Stimulated activated CD4-positive, alpha-beta T cell treated with anti-CD3 and anti-CD28 coated beads, Interleukin-1b, Interleukin-23, amount 100 ng/mL, for 4 hours (primary cell): ENCODE measurements around the gene NBDY.
"Not testable (repeated sequence)": the region's sequence is repeated elsewhere in the genome, so short reads cannot be mapped to it uniquely, and the experiment has no call there.

ENCODE experiments used
- DNase-seq, 2 donors: peaks; one replicate each; pipeline ENCODE4 v3.0.0-alpha.2; 2020; ENCODE audit warnings: low read depth in 2 of 2

The NBDY gene, protein sequence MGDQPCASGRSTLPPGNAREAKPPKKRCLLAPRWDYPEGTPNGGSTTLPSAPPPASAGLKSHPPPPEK

DNA sequence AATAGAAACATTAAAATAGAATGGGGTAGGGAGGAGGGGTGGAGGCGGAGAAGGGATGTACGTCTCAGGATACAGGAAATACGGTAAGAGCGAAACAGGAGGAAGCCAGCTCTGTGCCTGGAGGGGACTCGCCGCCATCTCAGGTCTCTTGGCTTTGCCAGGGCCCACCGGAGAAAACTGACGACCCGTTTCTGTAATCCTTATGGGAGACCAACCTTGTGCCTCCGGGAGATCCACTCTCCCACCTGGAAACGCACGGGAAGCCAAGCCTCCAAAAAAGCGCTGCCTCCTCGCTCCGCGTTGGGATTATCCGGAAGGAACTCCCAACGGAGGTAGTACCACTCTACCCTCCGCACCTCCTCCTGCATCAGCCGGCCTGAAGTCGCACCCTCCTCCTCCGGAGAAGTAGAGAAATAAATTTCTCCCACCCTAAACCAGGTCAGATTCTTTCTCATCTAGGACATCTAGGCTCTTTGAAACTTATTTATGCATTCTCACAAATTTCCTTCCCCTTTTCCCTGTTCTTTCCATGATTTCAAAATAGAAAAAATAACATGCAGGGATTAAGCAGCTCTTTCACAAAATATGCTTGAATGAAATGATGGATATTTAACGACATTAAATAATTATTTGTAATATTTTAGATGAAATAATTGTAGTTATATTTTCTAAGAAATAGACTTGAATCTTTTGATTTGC lies at the start of gene NBDY:
NBDY (plus strand) TSS at position 92 of the 699 bp plus-strand sequence; CDS start at position 203, 111 bp downstream.
- no peak for DNase-seq

DNA sequence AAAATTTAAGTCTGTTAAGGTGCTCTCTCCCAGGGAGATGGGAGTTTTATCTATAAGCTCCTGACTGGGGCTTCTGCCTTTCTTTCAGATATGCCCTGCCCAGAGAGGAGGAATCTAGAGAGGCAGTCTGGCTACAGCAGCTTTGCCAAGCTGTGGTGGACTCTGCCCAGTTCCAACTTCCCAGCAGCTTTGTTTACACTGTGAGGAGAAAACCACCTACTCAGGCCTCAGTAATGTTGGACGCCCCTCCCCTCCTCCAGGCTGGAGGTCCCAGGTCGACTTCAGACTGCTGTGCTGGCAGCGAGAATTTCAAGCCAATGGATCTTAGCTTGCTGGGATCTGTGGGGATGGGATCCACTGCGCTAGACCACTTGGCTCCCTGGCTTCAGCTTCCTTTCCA lies 24.5 kb upstream of the NBDY start:
- not testable (repeated sequence) for DNase-seq

DNA sequence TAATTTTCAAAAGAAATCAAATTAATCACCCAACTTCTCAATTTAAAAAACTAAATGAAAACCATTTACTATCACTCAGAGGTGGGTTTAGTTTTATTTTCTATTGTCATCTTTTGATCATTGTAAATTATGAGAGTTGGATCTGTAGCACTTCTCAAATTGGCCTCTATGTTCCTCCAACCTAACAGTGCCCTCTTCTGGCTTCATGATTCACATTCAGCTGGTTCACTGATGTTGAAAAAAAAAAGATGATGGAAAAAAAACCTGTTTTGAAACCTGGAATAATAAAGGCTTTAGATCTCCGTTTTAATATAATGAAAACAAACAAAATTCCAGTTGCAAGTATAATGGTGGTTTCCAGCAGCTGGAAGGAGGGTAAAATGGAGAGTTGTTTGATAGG lies 2.4 kb upstream of the NBDY start:
- peak in 1 of 2 donors; percentile 19 for DNase-seq

DNA sequence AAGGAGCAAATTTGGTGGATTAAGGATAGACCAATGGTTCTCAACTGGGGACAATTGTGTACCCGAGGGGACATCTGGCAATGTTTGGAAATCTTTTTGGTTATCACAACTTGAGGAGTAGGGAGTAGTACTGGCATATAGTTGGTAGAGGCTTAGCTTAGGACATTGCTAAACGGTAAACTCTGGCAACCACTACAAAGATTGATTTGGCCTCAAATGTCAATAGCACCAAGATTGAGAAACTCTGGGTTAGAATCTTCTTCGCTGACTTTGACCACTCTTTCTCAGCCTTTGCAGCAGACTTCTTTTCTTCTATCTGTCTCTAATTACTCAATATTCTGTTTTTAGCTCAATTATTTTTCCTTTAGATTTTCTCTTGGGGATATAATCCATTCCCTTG lies 1.5 kb upstream of the NBDY start:
- DNase-seq: no peak

DNA sequence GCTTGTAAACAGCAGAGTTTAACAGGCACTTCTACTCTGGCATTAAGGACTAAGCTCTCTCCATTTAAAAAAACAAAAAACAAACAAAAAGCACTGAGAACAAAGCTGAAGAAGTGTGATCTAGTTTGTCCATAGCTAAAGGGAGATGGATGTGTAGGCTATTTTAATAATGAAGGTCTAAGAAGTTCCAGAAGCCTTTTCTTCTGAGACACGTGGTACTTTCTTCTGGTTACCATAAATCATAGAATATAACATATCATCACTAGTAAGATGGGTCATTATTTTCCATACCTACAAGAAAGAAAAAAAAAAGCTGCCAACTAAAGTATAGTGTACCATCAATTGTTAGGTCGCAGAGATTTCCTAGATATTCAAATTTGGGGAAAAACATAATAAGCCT lies 722 bp upstream of the NBDY start:
- no peak for DNase-seq

DNA sequence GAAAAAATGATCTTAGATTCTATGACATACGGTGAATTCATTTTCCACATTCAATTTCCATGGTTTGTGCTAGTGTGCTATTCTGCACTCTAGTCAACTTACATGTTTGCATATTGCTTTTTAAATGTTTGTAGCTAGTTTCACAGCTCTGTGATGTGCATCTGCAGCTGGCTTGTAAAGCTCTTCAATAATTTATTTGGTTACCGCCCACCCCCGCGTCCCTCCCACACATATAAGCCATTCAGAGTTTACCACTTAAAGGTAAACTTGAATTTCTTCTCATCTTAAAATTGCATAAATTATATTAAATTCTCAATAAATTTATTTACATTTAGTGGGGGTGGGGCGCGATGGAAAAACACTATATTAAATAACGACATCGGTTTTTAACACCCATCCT lies 291 bp upstream of the NBDY start:
- peak in 1 of 2 donors; percentile 18 for DNase-seq

DNA sequence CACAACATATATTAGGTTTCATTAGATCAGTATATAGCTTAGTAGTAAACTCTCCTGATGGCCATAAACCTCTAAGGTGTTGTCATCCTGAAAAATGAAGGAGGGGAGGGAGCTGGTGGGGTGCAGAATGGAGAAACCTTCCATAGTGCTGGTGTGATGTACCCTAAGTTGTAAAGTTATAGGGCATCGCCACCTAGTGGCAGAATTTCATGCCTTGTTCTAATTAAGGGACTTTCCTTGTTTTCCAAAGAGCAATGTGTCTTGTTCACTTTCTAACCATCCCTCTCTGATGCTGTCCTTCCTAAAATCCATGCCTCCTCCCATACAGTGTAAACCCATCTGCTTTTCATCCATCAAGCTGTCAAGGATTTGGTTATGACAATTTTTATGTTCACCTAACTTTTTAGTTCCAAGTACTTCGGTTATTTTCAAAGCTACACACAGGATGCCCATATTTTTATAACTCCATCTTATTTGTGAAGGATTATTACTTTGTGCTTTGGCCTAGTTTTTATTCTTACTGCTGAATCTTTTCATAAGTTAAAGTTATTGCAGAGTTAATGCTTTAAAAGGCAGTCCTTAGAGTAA lies 4.5 kb downstream of the NBDY start:
- DNase-seq: peak in 1 of 2 donors; percentile 44

DNA sequence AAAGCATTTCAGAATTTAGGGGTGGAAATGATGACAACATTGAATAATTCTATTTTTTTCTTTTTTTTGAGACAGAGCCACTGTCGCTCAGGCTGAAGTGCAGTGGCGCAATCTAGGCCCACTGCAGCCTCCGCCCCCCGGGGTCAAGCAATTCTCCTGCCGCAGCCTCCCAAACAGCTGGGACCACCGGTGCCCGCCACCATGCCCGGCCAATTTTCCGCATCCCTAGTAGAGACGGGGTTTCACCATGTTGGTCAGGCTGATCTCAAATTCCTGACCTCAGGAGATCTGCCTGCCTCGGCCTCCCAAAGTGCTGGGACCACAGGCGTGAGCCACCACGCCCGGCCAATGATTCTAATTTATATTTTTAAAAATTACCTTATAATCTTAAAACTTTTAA lies 7.2 kb downstream of the NBDY start:
- DNase-seq: no peak

DNA sequence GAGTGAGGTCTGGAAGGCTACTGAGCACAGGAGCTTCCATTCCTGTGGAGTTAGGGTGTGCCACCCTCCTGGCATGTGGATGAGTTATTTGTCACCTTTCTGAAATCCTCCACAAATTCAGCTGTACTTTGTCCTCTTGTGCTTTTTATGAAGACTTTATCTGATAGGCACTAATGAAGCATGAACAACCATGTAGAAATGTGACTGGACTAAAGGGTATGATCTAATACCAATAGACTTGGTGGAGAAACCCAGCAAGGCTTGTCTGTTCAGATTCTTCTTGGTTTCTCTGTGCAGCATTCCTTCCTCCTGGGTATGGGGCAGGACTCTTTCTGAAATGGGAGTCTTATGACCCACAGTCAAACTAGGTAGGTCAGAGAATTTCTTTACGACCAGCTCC lies 9.6 kb downstream of the NBDY start:
- no peak for DNase-seq

DNA sequence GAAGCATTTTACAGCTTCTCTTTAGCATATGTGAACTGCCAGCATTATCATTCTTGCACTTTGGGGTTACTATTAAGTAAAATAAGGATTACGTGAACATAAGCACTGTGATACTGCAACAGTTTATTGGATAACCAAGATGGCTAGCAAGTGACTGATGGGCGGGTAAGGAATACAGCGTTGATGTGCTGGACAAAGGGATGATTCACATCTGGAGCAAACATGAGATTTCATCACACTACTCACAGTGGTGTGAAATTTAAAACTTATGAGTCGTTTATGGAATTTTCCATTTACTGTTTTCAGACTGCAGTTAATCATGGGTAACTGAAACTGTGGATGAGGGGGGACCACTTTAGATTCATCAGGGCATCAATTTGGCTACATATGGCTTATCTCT lies 16.0 kb downstream of the NBDY start:
- no peak for DNase-seq

DNA sequence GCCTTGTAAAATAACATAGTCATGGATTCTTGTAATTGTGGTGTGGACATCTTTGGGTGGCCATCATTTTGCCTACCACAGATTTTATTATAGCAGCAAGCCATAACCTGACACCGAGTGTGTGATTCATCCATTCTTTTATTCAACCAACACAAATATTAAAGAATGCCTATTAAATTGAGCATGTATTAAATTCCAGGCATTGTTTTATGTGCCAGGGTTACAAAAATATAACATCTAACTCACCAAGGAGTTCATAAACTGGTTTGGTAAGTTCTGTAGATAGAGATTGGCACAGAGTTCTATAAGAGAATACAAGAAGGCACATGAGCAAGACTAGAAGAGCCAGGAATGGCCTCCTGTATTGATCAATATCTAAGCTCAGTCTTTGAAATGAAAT lies 18.0 kb downstream of the NBDY start:
- no peak for DNase-seq

DNA sequence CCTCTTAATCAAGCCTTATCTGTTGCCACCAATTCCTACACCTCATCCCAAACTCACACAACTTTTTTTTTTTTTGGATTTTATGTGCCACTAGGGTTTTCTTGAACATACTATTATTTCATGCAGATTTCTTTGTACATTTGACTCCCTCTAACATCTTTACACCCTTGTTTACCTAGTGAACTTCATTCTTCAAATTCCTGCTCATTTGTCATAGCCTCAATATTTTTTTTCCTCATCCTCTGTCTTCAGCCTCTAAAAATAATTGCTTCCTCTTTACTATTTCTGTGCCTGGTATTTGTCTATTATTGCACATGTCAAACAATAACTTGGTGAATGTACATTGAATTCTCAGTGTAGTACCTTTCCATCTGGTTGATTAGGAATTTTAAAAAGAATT lies 22.0 kb downstream of the NBDY start:
- DNase-seq: no peak

DNA sequence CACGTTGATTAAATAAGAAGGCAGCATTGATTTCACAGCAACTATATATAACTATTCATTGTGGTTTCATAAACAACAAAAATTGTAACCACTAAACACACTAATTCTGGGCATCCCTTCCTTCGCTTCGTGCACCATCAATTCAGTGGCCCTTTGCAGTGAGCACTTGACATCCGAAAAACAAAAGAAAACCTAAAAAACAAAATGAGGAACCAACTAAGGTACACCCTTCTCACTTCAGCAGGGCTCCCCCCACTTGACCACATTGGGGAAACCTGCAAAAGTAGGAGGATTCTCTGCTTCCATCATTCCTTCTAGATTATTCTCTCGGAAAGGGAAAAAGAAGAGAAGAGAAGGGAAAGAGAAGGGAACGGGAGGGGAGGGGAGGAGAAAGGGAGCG lies 28.3 kb downstream of the NBDY start:
- DNase-seq: no peak

DNA sequence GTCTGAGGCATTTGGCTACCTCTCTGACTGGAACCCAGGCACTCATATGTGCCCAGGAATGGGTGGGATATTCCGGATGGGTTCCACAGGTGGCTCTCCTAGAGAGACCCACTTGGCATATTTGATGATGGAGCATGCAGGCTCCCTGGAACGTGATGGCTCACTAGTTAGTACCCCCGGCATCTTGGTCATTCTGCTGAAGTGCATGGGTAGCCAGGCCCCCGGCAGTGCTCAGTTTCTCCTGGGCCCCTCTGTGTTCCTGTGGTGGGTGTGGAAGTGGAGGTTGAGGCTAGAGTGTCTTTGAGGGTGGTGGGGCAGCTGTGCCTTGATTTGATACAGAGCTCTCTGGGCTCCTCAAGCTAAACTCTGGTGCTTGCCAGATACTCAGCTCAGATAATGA lies 29.4 kb downstream of the NBDY start:
- no peak for DNase-seq

DNA sequence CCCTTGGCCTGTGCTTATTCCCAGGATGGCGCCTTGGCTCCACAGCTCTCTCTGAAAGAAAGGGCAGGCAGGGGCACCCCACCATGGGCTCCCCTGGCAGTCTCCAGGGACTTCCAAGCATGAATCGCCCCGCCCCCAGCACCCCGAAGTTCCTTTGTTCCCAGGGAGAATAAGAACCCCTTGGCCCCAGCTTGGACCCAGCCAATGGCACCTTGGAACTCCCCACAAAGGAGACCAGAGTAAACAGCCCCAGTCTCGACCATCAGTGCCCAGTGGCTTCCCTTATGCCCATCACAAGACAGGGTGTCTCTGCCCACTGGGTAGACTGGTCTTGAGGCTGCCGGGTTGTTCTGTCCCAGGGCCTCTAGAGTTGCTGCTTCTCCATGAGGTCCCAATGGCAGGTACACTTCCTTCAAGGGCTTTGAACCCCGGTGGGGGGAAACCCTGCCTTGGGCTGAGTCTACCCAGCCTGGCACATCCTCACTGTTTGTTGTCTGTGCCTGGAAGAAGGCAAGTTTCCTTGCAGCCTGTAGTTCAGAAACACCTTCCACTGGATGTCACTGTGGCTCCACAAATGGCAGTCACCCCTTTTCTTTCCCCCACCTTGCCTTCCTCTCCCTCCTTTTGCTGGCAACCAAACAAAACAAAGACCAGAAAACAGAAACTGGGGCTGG lies 30.8 kb downstream of the NBDY start:
- DNase-seq: no peak

DNA sequence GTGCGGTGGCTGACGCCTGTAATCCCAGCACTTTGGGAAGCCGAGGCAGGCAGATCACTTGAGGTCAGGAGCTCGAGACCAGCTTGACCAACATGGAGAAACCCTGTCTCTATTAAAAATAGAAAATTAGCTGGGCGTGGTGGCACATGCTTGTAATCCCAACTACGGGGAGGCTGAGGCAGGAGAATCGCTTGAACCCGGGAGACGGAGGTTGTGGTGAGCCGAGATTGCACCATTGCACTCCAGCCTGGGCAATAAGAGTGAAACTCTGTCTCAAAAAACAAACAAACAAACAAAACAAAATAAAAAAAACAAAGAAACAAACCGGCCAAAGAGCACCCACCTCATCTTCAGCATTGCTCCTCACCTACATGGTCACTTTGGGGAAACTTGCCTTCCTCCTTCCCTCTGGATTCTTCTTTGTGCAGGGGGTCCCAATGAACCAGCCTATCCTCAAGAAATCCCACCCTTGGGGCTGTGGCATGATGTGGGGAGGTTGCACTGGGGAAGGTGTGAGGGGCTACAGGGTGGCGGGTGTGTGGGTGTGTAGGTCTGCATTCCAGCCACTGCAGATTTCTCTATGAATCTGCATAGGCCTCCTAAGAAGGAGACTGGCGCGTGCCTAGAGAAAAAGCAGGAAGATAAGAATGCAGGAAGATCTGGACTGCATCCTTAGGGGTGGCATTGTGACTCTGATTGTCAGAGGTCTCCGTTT lies 31.5 kb downstream of the NBDY start:
- DNase-seq: not testable (repeated sequence)

DNA sequence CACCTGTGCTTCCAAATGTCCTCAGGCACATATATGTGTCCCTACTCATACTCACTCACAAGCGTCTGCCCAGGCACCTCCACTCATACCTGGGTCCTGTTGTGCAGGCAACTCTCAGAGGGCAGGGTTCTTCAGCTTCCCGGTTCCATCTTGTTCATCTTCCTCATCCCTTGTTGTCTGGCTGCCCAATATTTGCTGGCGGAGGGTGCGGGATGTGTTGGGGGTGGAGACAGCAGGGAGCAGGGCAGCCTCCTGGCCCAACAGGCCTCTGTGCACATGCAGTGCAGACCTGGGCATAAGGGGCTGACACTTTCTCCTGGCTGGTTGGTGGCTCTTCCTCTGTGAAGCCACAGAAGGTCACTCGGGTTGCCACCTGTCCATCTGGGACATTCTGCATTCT lies 32.1 kb downstream of the NBDY start:
- no peak for DNase-seq

DNA sequence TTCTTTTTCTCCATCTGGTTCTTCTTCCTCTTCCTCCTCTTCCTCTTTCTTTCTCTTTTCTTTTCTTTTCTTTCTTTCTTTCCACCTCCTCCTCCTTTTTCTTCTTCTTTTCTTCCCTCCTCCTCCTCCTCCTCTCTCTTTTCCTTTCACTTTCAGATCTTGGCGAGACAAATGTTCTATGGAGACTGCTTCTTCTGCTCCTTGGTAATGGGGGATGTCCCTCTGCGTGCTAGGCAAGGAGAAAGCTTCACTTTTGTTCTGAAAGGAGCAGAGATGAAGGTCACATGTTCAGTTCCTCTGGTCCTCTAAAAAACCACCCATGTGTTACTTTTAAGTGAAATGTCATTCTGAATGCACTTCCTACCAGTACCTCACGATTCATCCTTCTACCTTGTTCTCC lies 33.2 kb downstream of the NBDY start:
- DNase-seq: no peak

DNA sequence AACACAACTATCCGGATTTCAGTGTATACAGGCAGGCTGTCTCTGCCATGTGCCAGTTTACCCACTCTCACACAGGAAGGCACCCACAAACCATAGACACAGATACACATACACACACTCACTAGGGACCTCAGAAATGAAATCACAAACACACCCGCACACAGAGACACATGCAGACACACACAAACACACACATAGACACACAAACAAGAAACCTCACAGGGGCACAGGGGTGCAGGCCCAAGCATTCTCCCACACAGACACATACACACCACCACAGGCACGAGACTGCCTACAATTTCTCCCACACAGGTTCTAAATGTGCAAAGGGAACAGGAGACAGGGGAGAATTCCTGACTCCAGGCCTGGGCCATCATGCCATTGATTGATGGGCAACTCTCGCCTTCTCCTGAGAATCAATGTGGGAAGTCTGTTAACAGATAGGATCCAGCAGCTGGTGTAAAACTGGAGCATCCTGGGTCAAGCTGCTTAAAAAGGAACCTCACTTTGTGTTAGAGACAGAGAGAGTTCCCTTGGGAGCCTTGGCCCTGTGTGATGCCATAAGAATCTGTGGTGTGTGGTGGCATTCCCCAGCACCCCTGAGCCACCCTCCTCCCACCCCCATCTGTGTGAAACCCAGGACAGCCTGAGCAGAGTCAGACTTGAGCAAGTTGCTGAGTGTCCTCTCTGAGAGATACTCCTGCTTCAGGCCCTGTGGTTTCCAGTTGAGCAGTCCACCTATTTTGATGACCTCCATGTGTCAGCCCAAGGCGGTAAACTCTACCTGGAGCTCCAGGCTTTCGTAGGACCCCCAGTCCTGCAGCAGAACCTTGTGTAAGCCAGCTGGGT lies 33.9 kb downstream of the NBDY start:
- no peak for DNase-seq

DNA sequence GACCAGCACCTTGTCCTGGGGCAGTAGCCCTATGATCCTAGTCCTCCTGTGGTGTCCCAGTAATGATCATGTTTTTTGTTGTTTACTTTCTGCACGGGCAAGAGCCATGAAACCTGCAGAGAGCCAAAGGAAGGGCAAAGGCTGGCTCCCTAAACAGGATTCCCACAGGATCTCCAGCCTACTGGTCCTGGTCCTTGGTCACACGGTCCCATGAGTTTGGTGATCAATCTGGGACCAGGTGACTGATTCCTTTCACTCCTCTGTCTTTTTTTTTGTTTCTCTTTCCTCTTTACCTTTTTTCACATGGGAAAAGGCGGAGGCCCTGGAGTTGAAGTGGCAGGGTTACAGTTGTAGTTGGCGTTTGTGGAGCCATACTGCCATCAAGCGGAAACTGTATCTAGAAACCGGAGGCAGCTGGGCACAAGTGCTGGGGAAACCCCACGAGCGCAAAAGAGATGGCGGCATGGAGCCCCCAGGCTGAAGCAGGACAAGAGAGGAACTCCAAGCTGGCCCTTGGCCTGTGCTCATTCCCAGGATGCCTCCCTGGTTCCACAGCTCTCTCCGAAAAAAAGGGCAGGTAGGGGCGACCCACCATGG lies 34.6 kb downstream of the NBDY start:
- peak in 1 of 2 donors; percentile 78 for DNase-seq
